ENCODE results near the gene PIGS.

The PIGS gene

GRCh38 chr17:28505986-28506665 is 65.2 kb downstream of the PIGS start, which contains the start of gene FOXN1:
Gene FOXN1 (plus strand): TSS chr17:28506348. CDS start chr17:28523970, 17,622 bp downstream.
- DNase-seq = no peak

DNA sequence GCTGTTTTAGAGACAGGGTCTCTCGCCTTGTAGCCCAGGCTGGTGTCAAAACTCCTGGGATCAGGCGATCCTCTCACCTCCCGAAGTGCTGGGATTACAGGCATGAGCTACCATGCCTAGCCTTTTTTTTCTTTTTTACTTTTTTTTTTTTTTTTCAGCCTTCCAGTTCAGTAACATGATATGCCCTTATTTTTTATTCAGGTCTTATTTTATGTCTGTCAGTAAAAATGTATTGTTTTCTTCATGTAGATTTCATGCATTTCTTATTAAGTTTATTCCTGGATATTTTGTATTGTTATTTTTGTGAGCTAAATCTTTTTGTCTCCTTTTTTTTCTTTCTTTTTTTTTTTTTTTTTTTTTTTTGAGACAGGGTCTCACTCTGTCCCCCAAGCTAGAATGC is 67.9 kb downstream of the PIGS start:
- no peak for DNase-seq
